H1 (cell line): ENCODE measurements around the gene FADS2. TPM values are rescaled to one million over a fixed set of nuclear protein-coding genes. Genes with fewer than 3 reads are reported as not detected.

Source experiments
- CTCF ChIA-PET: fragments of 300-600 bp; sonication (Branson Sonifier 250); formaldehyde crosslinking; loops from one replicate; lab custom pipeline; 2021; ENCODE audit not compliant: partially characterized antibody; lab: Charles Lee
- POLR2A ChIA-PET: fragments of 300-600 bp; sonication (Branson Sonifier 250); formaldehyde crosslinking; loops from one replicate; lab custom pipeline; 2021; ENCODE audit warnings: inconsistent platforms; ENCODE audit not compliant: partially characterized antibody; lab: Charles Lee
- DNase-seq, 2 experiments: peaks; one replicate each; pipeline versions ENCODE4 v3.0.0 to v3.0.0-alpha.2; 2010 to 2022; ENCODE audit warnings: low spot score in 2 of 2, low read depth in 1 of 2, mixed read lengths in 1 of 2
- FAIRE-seq: peaks from 2 replicates; lab custom pipeline; 2011; peaks lifted over from hg19 to GRCh38; lab: Jason Lieb, UNC
- H2AFZ ChIP-seq: 2 replicates; pipeline ENCODE4 v1.8.1; 2012; ENCODE audit warnings: low read length, inconsistent platforms
- H2AK5ac ChIP-seq: 2 replicates; pipeline ENCODE4 v1.6.1; 2013; ENCODE audit warnings: low read depth, low read length
- H2BK120ac ChIP-seq: replicated peaks from 2 replicates; pipeline ENCODE3; 2013; ENCODE audit warnings: low read depth, low read length, inconsistent platforms
- H2BK12ac ChIP-seq: 2 replicates; pipeline ENCODE4 v1.6.1; 2013; ENCODE audit warnings: low read depth, low read length
- H2BK15ac ChIP-seq: 2 replicates; pipeline ENCODE4 v1.6.1; 2013; ENCODE audit warnings: low read length
- H2BK20ac ChIP-seq: 2 replicates; pipeline ENCODE4 v1.6.1; 2013; ENCODE audit warnings: low read length
- H2BK5ac ChIP-seq: 2 replicates; pipeline ENCODE4 v1.6.1; 2013; ENCODE audit warnings: low read depth, low read length
- H3K14ac ChIP-seq: 2 replicates; pipeline ENCODE4 v1.6.1; 2013; ENCODE audit warnings: inconsistent platforms; ENCODE audit not compliant: insufficient read length
- H3K18ac ChIP-seq: 2 replicates; pipeline ENCODE4 v1.6.1; 2013; ENCODE audit warnings: low read length; ENCODE audit errors: extremely low read depth
- H3K23ac ChIP-seq: 2 replicates; pipeline ENCODE4 v1.6.1; 2013; ENCODE audit warnings: inconsistent platforms; ENCODE audit not compliant: insufficient read length
- H3K23me2 ChIP-seq: 2 replicates; pipeline ENCODE4 v1.6.1; 2013; ENCODE audit warnings: low read depth, low read length
- H3K27ac ChIP-seq: 2 replicates; pipeline ENCODE4 v1.6.1; 2011; ENCODE audit warnings: low read depth, low read length, inconsistent platforms
- H3K27me3 ChIP-seq, 4 experiments: replicated peaks in 1 of 4; 1 replicate in 1 of 4; 2 replicates in 3 of 4; pipeline versions ENCODE4 v1.6.1 to v1.8.1; 2011 to 2013; ENCODE audit warnings: low read length in 3 of 4, mild to moderate bottlenecking in 3 of 4, inconsistent platforms in 2 of 4, mixed read lengths in 2 of 4, moderate library complexity in 1 of 4; ENCODE audit not compliant: control insufficient read depth in 3 of 4, insufficient read depth in 3 of 4; ENCODE audit errors: extremely low read depth in 1 of 4
- H3K36me3 ChIP-seq, 4 experiments: 2 replicates each; pipeline versions ENCODE4 v1.6.1 to v1.8.1; 2011 to 2013; ENCODE audit warnings: mild to moderate bottlenecking in 4 of 4, low read length in 3 of 4, moderate library complexity in 2 of 4, control low read depth in 1 of 4, inconsistent platforms in 1 of 4; ENCODE audit not compliant: insufficient read depth in 4 of 4, control insufficient read depth in 2 of 4
- H3K4ac ChIP-seq: replicated peaks from 2 replicates; pipeline ENCODE3; 2013; ENCODE audit warnings: low read length, low read depth, mixed read lengths, inconsistent platforms; ENCODE audit not compliant: insufficient read length
- H3K4me1 ChIP-seq, 4 experiments: replicated peaks in 1 of 4; 1 replicate in 1 of 4; 2 replicates in 3 of 4; pipeline versions ENCODE4 v1.6.1 to v1.8.1; 2011 to 2013; ENCODE audit warnings: low read length in 3 of 4, inconsistent platforms in 2 of 4, mixed read lengths in 1 of 4; ENCODE audit not compliant: insufficient read depth in 4 of 4, control insufficient read depth in 3 of 4
- H3K4me2 ChIP-seq, 2 experiments: 2 replicates each; pipeline versions ENCODE4 v1.6.1 to v1.8.1; 2011 to 2013; ENCODE audit warnings: low read depth in 2 of 2, low read length in 2 of 2, control low read depth in 1 of 2, inconsistent platforms in 1 of 2, mild to moderate bottlenecking in 1 of 2; ENCODE audit not compliant: insufficient read depth in 1 of 2
- H3K4me3 ChIP-seq, 4 experiments: fragments of 200-600, 300-600 bp in 1 of 4; sonication (generic), shearing (Covaris generic), sonication (Bioruptor Twin) in 1 of 4; 2 replicates each; pipeline versions ENCODE4 v1.5.1 to v1.8.1; 2011 to 2016; ENCODE audit warnings: low read length in 4 of 4, low read depth in 3 of 4, control low read depth in 2 of 4, inconsistent platforms in 2 of 4, mild to moderate bottlenecking in 2 of 4, mixed read lengths in 1 of 4, moderate library complexity in 1 of 4; ENCODE audit not compliant: insufficient read depth in 2 of 4; ENCODE audit errors: extremely low read depth in 1 of 4
- H3K56ac ChIP-seq: replicated peaks from 2 replicates; pipeline ENCODE3; 2013; ENCODE audit warnings: low read depth, mild to moderate bottlenecking, mixed read lengths, low read length, inconsistent platforms; ENCODE audit not compliant: insufficient read length
- H3K79me1 ChIP-seq: 2 replicates; pipeline ENCODE4 v1.6.1; 2013; ENCODE audit warnings: low read depth, low read length, control low read depth
- H3K79me2 ChIP-seq, 2 experiments: 2 replicates each; pipeline versions ENCODE4 v1.6.1 to v1.8.1; 2012 to 2013; ENCODE audit warnings: low read length in 2 of 2, mild to moderate bottlenecking in 2 of 2, inconsistent platforms in 1 of 2; ENCODE audit not compliant: insufficient read depth in 2 of 2, control insufficient read depth in 1 of 2
- H3K9ac ChIP-seq, 4 experiments: replicated peaks in 1 of 4; 1 replicate in 1 of 4; 2 replicates in 3 of 4; pipeline versions ENCODE4 v1.6.1 to v1.8.1; 2011 to 2013; ENCODE audit warnings: low read depth in 3 of 4, low read length in 3 of 4, control low read depth in 2 of 4, mild to moderate bottlenecking in 2 of 4, moderate library complexity in 2 of 4, inconsistent platforms in 1 of 4; ENCODE audit errors: extremely low read depth in 1 of 4
- H3K9me3 ChIP-seq, 2 experiments: 2 replicates each; pipeline versions ENCODE4 v1.6.1 to v1.8.1; 2012 to 2013; ENCODE audit warnings: mild to moderate bottlenecking in 2 of 2, moderate library complexity in 2 of 2, control low read depth in 1 of 2, inconsistent platforms in 1 of 2, low read depth in 1 of 2, low read length in 1 of 2, mixed read lengths in 1 of 2; ENCODE audit not compliant: insufficient read depth in 2 of 2
- H4K20me1 ChIP-seq, 2 experiments: replicated peaks in 1 of 2; 2 replicates each; pipeline versions ENCODE3 to v1.8.1; 2011 to 2013; ENCODE audit warnings: inconsistent platforms in 2 of 2, low read length in 2 of 2, mild to moderate bottlenecking in 1 of 2; ENCODE audit not compliant: insufficient read depth in 2 of 2, control insufficient read depth in 1 of 2
- H4K5ac ChIP-seq: 2 replicates; pipeline ENCODE4 v1.6.1; 2013; ENCODE audit warnings: low read length, low read depth, mixed read lengths, inconsistent platforms; ENCODE audit not compliant: insufficient read length
- H4K8ac ChIP-seq: 2 replicates; pipeline ENCODE4 v1.8.0; 2013; ENCODE audit warnings: mild to moderate bottlenecking, moderate library complexity, low read length, inconsistent platforms; ENCODE audit not compliant: insufficient read depth; ENCODE audit errors: extremely low read depth
- H4K91ac ChIP-seq: replicated peaks from 2 replicates; pipeline ENCODE3; 2013; ENCODE audit warnings: low read length, mixed read lengths, inconsistent platforms; ENCODE audit not compliant: insufficient read length
- ASH2L ChIP-seq: fragments of 200-600, 300-600 bp; sonication (generic); IDR thresholded peaks from one replicate; pipeline ENCODE4 v1.7.1; 2017; ENCODE audit warnings: low read length
- BACH1 ChIP-seq: IDR thresholded peaks from 2 replicates; pipeline ENCODE4 v1.6.1; 2012; ENCODE audit warnings: low read length, improper control_type of control experiment
- CHD2 ChIP-seq: IDR thresholded peaks from 2 replicates; pipeline ENCODE4 v1.6.1; 2012; ENCODE audit warnings: low read length, improper control_type of control experiment
- EZH2 ChIP-seq: fragments of 200-600 bp; sonication (generic); IDR thresholded peaks from 2 replicates; pipeline ENCODE4 v1.7.1; 2012; ENCODE audit warnings: low read depth, mild to moderate bottlenecking, moderate library complexity, low read length, inconsistent platforms; ENCODE audit not compliant: severe bottlenecking
- NANOG ChIP-seq: IDR thresholded peaks from 2 replicates; pipeline ENCODE4 v1.6.1; 2011; ENCODE audit warnings: low read length, low read depth, mild to moderate bottlenecking, inconsistent platforms; ENCODE audit not compliant: insufficient read depth, poor library complexity, severe bottlenecking
- NRF1 ChIP-seq: IDR thresholded peaks from 2 replicates; pipeline ENCODE4 v1.6.1; 2011; ENCODE audit warnings: mild to moderate bottlenecking, low read depth, low read length, improper control_type of control experiment
- RNF2 ChIP-seq: fragments of 200-900, 300-1000 bp; sonication (generic); IDR thresholded peaks from 2 replicates; pipeline ENCODE4 v1.7.1; 2016; ENCODE audit warnings: borderline replicate concordance, low read depth, mild to moderate bottlenecking, antibody characterized with exemption, low read length; ENCODE audit not compliant: poor library complexity, severe bottlenecking; ENCODE audit errors: missing control alignments
- SIN3A ChIP-seq, 2 experiments: IDR thresholded peaks in 1 of 2; conservative IDR thresholded peaks in 1 of 2; 2 replicates each; pipeline ENCODE4 v1.6.1; 2011 to 2012; ENCODE audit warnings: low read length in 2 of 2, improper control_type of control experiment in 1 of 2, low read depth in 1 of 2, mild to moderate bottlenecking in 1 of 2
- SIX5 ChIP-seq: IDR thresholded peaks from 2 replicates; pipeline ENCODE4 v1.6.1; 2011; ENCODE audit warnings: mild to moderate bottlenecking, low read depth, low read length
- TAF1 ChIP-seq: IDR thresholded peaks from 2 replicates; pipeline ENCODE4 v1.6.1; 2011; ENCODE audit warnings: mild to moderate bottlenecking, low read depth, low read length
- TCF12 ChIP-seq: IDR thresholded peaks from 2 replicates; pipeline ENCODE4 v1.6.1; 2011; ENCODE audit warnings: low read depth, mild to moderate bottlenecking, low read length
- WGBS, 2 experiments: shearing (Covaris generic) in 1 of 2; methylation state at CpG; one replicate each; pipeline versions ENCODE4 v1.1.6 to v1.1.7; 2013 to 2015; ENCODE audit warnings: low lambda C conversion rate in 2 of 2, mixed read lengths in 2 of 2, inconsistent platforms in 1 of 2, low coverage in 1 of 2, missing lambda C conversion rate in 1 of 2; ENCODE audit not compliant: insufficient replicate concordance in 2 of 2, insufficient coverage in 1 of 2, insufficient read length in 1 of 2; ENCODE audit errors: extremely low coverage in 1 of 2, missing lambda C conversion rate in 1 of 2; 5-methylcytosine and 5-hydroxymethylcytosine counted together
- polyA plus RNA-seq, 7 experiments: library from polyadenylated mRNA; depleted of rRNA in 3 of 7; stranded (reverse) in 5 of 7; unstranded in 2 of 7; fragments of >200 nt in 5 of 7; fragments of 200-250 nt in 2 of 7; gene quantifications; 1 replicate in 5 of 7; 2 replicates in 1 of 7; 4 replicates in 1 of 7; pipeline versions ENCODE4 v1.2.1 to v1.2.3, GENCODE V29; 2011 to 2013; ENCODE audit warnings: missing spikeins in 2 of 7, mixed read lengths in 2 of 7
- total RNA-seq: library from RNA; stranded (reverse); fragmentation: NEBNext Ultra II Directional; extraction: Animal tissue kit (Norgen Biotek cat#: 25700); gene quantifications from 2 replicates; pipeline ENCODE4 v1.2.1, GENCODE V29; 2021

FADS2 gene
- total and polyA plus RNA-seq, 2 of the 8 experiments (the other 6 are each of a cell fraction or from before 2014, with no cell fraction given), result 499 to 701 TPM

- H4K20me1 ChIP-seq, result peaks cover 0 to 3% of the 10 kb centered on the region in 2 experiments
- no peak overlapping the region for H3K4me2 ChIP-seq
- no peak overlapping the region for H3K4me3 ChIP-seq
- peaks cover 0 to 7% (median 5%) of the 10 kb centered on the region in 4 experiments; a peak in 6 of 7 replicates for H3K4me1 ChIP-seq
- no peak overlapping the region for H2AK5ac ChIP-seq
- H3K23me2 ChIP-seq, result no peaks in the 10 kb centered on the region
- WGBS, 2 experiments, result 87% methylated on average over 13 of the region's 14 CpGs; no CpG with 5 or more reads in 1 of the 2 experiments
- H3K27ac ChIP-seq, result no peak overlapping the region
- no peak overlapping the region for H2AFZ ChIP-seq
- H2BK15ac ChIP-seq, result no peak overlapping the region
- no peak overlapping the region for H3K4ac ChIP-seq
- H3K23ac ChIP-seq, result no peak overlapping the region
- no peak overlapping the region for H3K56ac ChIP-seq
- no peak overlapping the region for H4K8ac ChIP-seq
- no peak overlapping the region for H2BK5ac ChIP-seq
- FAIRE-seq, result no peak
- peaks cover 0 to 4% (median 0%) of the 10 kb centered on the region in 4 experiments; a peak in 2 of 8 replicates for H3K36me3 ChIP-seq
- no peak overlapping the region for H3K18ac ChIP-seq
- CTCF ChIA-PET, result interaction anchor here (0.7 to 7.2 kb wide), 12 partner anchors 8 to 45 kb away, joined by 3 to 48 read pairs (median 6); partner anchors contain the start of genes FEN1, MYRF and TMEM258
- H3K79me1 ChIP-seq, result no peaks in the 10 kb centered on the region
- H3K9me3 ChIP-seq, result no peaks in the 10 kb centered on the region
- H3K14ac ChIP-seq, result no peak overlapping the region
- no peak overlapping the region for H2BK120ac ChIP-seq
- H2BK20ac ChIP-seq, result no peak overlapping the region
- H3K27me3 ChIP-seq, result no peaks in the 10 kb centered on the region; a peak in 1 of 7 replicates
- no peaks in the 10 kb centered on the region for H3K79me2 ChIP-seq
- DNase-seq, result no peak
- no peak overlapping the region for H4K91ac ChIP-seq
- H3K9ac ChIP-seq, result no peak overlapping the region
- no peak overlapping the region for H4K5ac ChIP-seq
- H2BK12ac ChIP-seq, result 0 out of 2 replicates have a peak overlapping the region, but pooled peaks have one; percentile 27
- POLR2A ChIA-PET, result interaction anchor here (0.5 to 5.2 kb wide), 7 partner anchors 8 to 523 kb away, joined by 3 to 56 read pairs (median 5); partner anchors contain the start of genes FEN1 and TMEM258
- TF ChIP-seq CHD2, result no peak
- TF ChIP-seq ASH2L, result no peak
- no peak for TF ChIP-seq NANOG
- no peak for TF ChIP-seq SIN3A (conservative IDR thresholded peaks at IDR 0.05 in 1 of 2, IDR thresholded peaks at IDR 0.05 in 1 of 2; ENCODE audit: low read depth in 1 of 2, low read length in 2 of 2)
- no peak for TF ChIP-seq BACH1
- no peak for TF ChIP-seq NRF1
- no peak for TF ChIP-seq RNF2
- no peak for TF ChIP-seq TAF1
- no peak for TF ChIP-seq SIX5
- no peak for TF ChIP-seq EZH2
- TF ChIP-seq TCF12, result no peak
Observed at GRCh38 chr11:61779666-61780525, 48.2 kb upstream of the FADS2 start.
